Hepatocyte (in vitro differentiated cells): ENCODE data around the gene TWIST2. TPM values are rescaled to one million over a fixed set of nuclear protein-coding genes. Genes with fewer than 3 reads are reported as not detected.

ENCODE experiments used
- DNase-seq: peaks from one replicate; pipeline ENCODE4 v3.0.0-alpha.2; 2016; ENCODE audit warnings: low spot score
- H2AFZ ChIP-seq: fragments of 200-600 bp; sonication (generic); 2 replicates; pipeline ENCODE4 v1.6.0; 2016; ENCODE audit warnings: antibody characterized with exemption, mild to moderate bottlenecking
- H3K27ac ChIP-seq: fragments of 200-600 bp; sonication (generic); 2 replicates; pipeline ENCODE4 v1.5.1; 2016; ENCODE audit warnings: mild to moderate bottlenecking
- H3K27me3 ChIP-seq: fragments of 200-600 bp; sonication (generic); 2 replicates; pipeline ENCODE4 v1.6.1; 2016
- H3K36me3 ChIP-seq: fragments of 200-600 bp; sonication (generic); replicated peaks from 2 replicates; pipeline ENCODE4 v1.5.1; 2016; ENCODE audit warnings: low read depth; ENCODE audit not compliant: insufficient read depth
- H3K4me1 ChIP-seq: fragments of 200-600 bp; sonication (generic); 2 replicates; pipeline ENCODE4 v1.5.1; 2016; ENCODE audit warnings: mild to moderate bottlenecking, moderate library complexity; ENCODE audit not compliant: insufficient read depth
- H3K4me2 ChIP-seq: fragments of 200-600 bp; sonication (generic); 2 replicates; pipeline ENCODE4 v1.6.0; 2016
- H3K4me3 ChIP-seq: fragments of 200-600 bp; sonication (generic); 2 replicates; pipeline ENCODE4 v1.5.1; 2016; ENCODE audit warnings: mild to moderate bottlenecking
- H3K79me2 ChIP-seq: fragments of 200-600 bp; sonication (generic); 2 replicates; pipeline ENCODE4 v1.6.0; 2017; ENCODE audit warnings: mild to moderate bottlenecking
- H3K9me2 ChIP-seq: fragments of 200-600 bp; sonication (generic); replicated peaks from 2 replicates; pipeline ENCODE4 v1.6.0; 2017; ENCODE audit warnings: mild to moderate bottlenecking; ENCODE audit not compliant: insufficient read depth
- H3K9me3 ChIP-seq: fragments of 200-600 bp; sonication (generic); 2 replicates; pipeline ENCODE4 v1.5.1; 2016; ENCODE audit warnings: low read depth, mild to moderate bottlenecking
- H4K20me1 ChIP-seq: fragments of 200-600 bp; sonication (generic); 2 replicates; pipeline ENCODE4 v1.6.0; 2016; ENCODE audit warnings: mild to moderate bottlenecking; ENCODE audit not compliant: insufficient read depth, poor library complexity, severe bottlenecking
- CTCF ChIP-seq: fragments of 200-600 bp; sonication (generic); IDR thresholded peaks from 2 replicates; pipeline ENCODE4 v1.5.1; 2016; ENCODE audit warnings: antibody characterized with exemption, mild to moderate bottlenecking; ENCODE audit not compliant: poor library complexity
- EZH2 ChIP-seq: fragments of 200-600 bp; sonication (generic); IDR thresholded peaks from 2 replicates; pipeline ENCODE4 v1.6.1; 2016; ENCODE audit warnings: antibody characterized with exemption, mild to moderate bottlenecking, borderline replicate concordance
- EZH2phosphoT487 ChIP-seq: fragments of 200-600 bp; sonication (generic); IDR thresholded peaks from one replicate; pipeline ENCODE4 v1.6.1; 2018; ENCODE audit warnings: antibody characterized with exemption, mild to moderate bottlenecking, low read depth, moderate library complexity; ENCODE audit not compliant: unreplicated experiment, severe bottlenecking
- WGBS: methylation state at CpG from one replicate; pipeline ENCODE4 v1.1.6; 2016; ENCODE audit warnings: low lambda C conversion rate; ENCODE audit errors: missing lambda C conversion rate; 5-methylcytosine and 5-hydroxymethylcytosine counted together
- polyA plus RNA-seq: library from polyadenylated mRNA; unstranded; fragments of >200 nt; fragmentation: Nextera tagmentation; extraction: Ambion mirVana; gene quantifications from 2 replicates; pipeline ENCODE4 v1.2.1, GENCODE V29; 2016
- total RNA-seq: library from RNA; depleted of rRNA; stranded (reverse); fragments of >200 nt; gene quantifications from 2 replicates; pipeline ENCODE4 v1.2.3, GENCODE V29; 2014

TWIST2 gene
- total and polyA plus RNA-seq, 2 experiments from 2014 or later, result 13.5 to 19.7 TPM

- Histone ChIP-seq H3K9me2 (no peaks in the 10 kb centered on the region), H2AFZ (no peak overlapping the region), H3K27me3 (no peaks in the 10 kb centered on the region), H3K27ac (no peak overlapping the region), H3K4me3 (no peak overlapping the region), H3K4me1 (no peaks in the 10 kb centered on the region), H4K20me1 (no peaks in the 10 kb centered on the region), H3K4me2 (no peak overlapping the region), H3K9me3 (no peaks in the 10 kb centered on the region), H3K79me2 (no peaks in the 10 kb centered on the region), H3K36me3 (no peaks in the 10 kb centered on the region)
- WGBS, result 82% methylated on average over 10 of the region's 10 CpGs
- no peak for DNase-seq
- TF ChIP-seq CTCF (no peak), EZH2phosphoT487 (no peak), EZH2 (no peak)
These were observed 25.8 kb upstream of the TWIST2 start for GRCh38 chr2:238821944-238822670.

DNA sequence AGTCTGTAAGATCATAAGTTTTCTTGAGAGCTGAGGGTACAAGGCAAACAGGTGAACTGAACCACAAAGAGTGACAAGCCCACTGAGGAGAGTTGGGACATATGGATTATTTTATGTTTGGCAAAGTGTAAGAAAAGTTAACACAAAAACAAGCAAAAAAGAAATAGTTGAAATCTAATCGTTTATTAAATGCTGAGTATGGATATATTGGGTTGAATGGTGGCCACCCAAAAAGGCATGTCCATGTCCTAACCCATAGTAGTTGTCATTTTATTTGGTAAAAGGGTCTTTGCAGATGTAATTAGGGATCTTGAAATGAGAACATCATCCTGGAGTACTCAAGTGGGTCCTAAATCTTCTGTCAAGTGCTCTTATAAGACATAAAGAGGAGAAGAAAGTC lies 24.9 kb upstream of the TWIST2 start:
- Histone ChIP-seq H3K9me3 (no peaks in the 10 kb centered on the region), H3K4me3 (no peak overlapping the region), H3K4me2 (no peak overlapping the region), H3K27me3 (no peaks in the 10 kb centered on the region), H3K79me2 (no peaks in the 10 kb centered on the region), H2AFZ (no peak overlapping the region), H3K9me2 (no peaks in the 10 kb centered on the region), H3K27ac (no peak overlapping the region), H4K20me1 (no peaks in the 10 kb centered on the region), H3K4me1 (no peaks in the 10 kb centered on the region), H3K36me3 (no peaks in the 10 kb centered on the region)
- DNase-seq, result no peak
- 84% methylated on average over 1 of the region's 1 CpG for WGBS
- no peak for TF ChIP-seq EZH2
- TF ChIP-seq EZH2phosphoT487, result no peak
- no peak for TF ChIP-seq CTCF

DNA sequence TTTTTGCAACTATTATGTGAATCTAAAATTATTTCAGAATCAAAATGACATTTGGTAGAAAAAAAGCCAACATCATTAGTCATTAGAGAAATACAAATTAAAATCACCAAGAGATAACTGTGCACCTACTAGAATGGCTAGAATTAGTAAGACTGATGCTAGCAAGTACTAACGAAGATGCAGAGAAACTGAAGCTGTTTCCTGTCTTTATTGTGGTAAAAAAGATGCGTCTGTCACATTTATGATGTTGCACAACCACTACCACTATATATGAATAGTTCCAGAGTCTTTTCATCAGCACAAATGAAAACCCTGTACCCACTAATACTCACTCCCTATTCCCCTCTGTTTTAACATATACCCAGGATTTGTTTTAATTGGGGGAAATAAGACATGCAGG lies 16.7 kb upstream of the TWIST2 start:
- Histone ChIP-seq H3K36me3 (no peaks in the 10 kb centered on the region), H3K4me2 (no peak overlapping the region), H4K20me1 (no peaks in the 10 kb centered on the region), H3K4me1 (no peaks in the 10 kb centered on the region), H3K27me3 (peaks cover 30% of the 10 kb centered on the region), H3K27ac (no peak overlapping the region), H3K79me2 (no peaks in the 10 kb centered on the region), H3K4me3 (no peak overlapping the region), H3K9me3 (no peaks in the 10 kb centered on the region), H3K9me2 (no peaks in the 10 kb centered on the region), H2AFZ (no peak overlapping the region)
- TF ChIP-seq EZH2 (no peak), CTCF (no peak), EZH2phosphoT487 (no peak)
- 75% methylated on average over 2 of the region's 2 CpGs for WGBS
- DNase-seq, result no peak
